CD4-positive, alpha-beta T cell treated with Interferon alpha-2 for 1 hour (primary cell): Measurements from ENCODE around the gene DTD2.

Source experiments
- DNase-seq, 2 donors: peaks; one replicate each; pipeline ENCODE4 v3.0.0-alpha.2; 2020 to 2022

The DTD2 gene

GRCh38 chr14:31403707-31404106 is 53.6 kb downstream of the DTD2 start:
- no peak for DNase-seq

- no peak for DNase-seq
Observed at GRCh38 chr14:31402764-31403439, 54.4 kb downstream of the DTD2 start.

- no peak for DNase-seq
Observed at GRCh38 chr14:31401369-31401932, 55.9 kb downstream of the DTD2 start.

GRCh38 chr14:31400031-31400638 is 57.2 kb downstream of the DTD2 start:
- no peak for DNase-seq
